Smooth muscle cell (in vitro differentiated cells): ENCODE results near the gene GUCD1. TPM values are rescaled to one million over a fixed set of nuclear protein-coding genes. Genes with fewer than 3 reads are reported as not detected.

ENCODE experiments used
- DNase-seq: peaks from one replicate; lab custom pipeline; 2025; ENCODE audit not compliant: unreplicated experiment; lab: John Stamatoyannopoulos, UW
- H2AFZ ChIP-seq: fragments of 200-600 bp; sonication (generic); 2 replicates; pipeline ENCODE4 v1.6.0; 2016; ENCODE audit warnings: antibody characterized with exemption, low read depth, mild to moderate bottlenecking
- H3F3A ChIP-seq: fragments of 200-600 bp; sonication (generic); 2 replicates; pipeline ENCODE4 v1.6.0; 2017; ENCODE audit warnings: antibody characterized with exemption, low read depth
- H3K27ac ChIP-seq: fragments of 200-600 bp; sonication (generic); 2 replicates; pipeline ENCODE4 v1.5.1; 2016; ENCODE audit warnings: low read depth, mild to moderate bottlenecking
- H3K27me3 ChIP-seq: fragments of 200-600 bp; sonication (generic); 2 replicates; pipeline ENCODE4 v1.6.1; 2016; ENCODE audit warnings: low read depth, mild to moderate bottlenecking
- H3K36me3 ChIP-seq: fragments of 200-600 bp; sonication (generic); 2 replicates; pipeline ENCODE4 v1.5.1; 2016; ENCODE audit warnings: low read depth
- H3K4me1 ChIP-seq: fragments of 200-600 bp; sonication (generic); 2 replicates; pipeline ENCODE4 v1.5.1; 2016; ENCODE audit warnings: low read depth
- H3K4me2 ChIP-seq: fragments of 200-600 bp; sonication (generic); 2 replicates; pipeline ENCODE4 v1.6.0; 2016; ENCODE audit warnings: mild to moderate bottlenecking
- H3K4me3 ChIP-seq: fragments of 200-600 bp; sonication (generic); 2 replicates; pipeline ENCODE4 v1.5.1; 2016; ENCODE audit warnings: mild to moderate bottlenecking
- H3K79me2 ChIP-seq: fragments of 200-600 bp; sonication (generic); 2 replicates; pipeline ENCODE4 v1.6.0; 2016; ENCODE audit warnings: low read depth, mild to moderate bottlenecking
- H3K9ac ChIP-seq: fragments of 200-600 bp; sonication (generic); 2 replicates; pipeline ENCODE4 v1.6.0; 2016; ENCODE audit warnings: low read depth
- H3K9me3 ChIP-seq: fragments of 200-600 bp; sonication (generic); replicated peaks from 2 replicates; pipeline ENCODE4 v1.5.1; 2016; ENCODE audit warnings: low read depth
- H4K20me1 ChIP-seq: fragments of 200-600 bp; sonication (generic); 2 replicates; pipeline ENCODE4 v1.6.0; 2016; ENCODE audit warnings: low read depth
- CTCF ChIP-seq: fragments of 200-600 bp; sonication (generic); IDR thresholded peaks from 2 replicates; pipeline ENCODE4 v1.5.1; 2017; ENCODE audit warnings: borderline replicate concordance, mild to moderate bottlenecking, antibody characterized with exemption; ENCODE audit not compliant: insufficient read depth, poor library complexity, severe bottlenecking
- WGBS: methylation state at CpG from one replicate; pipeline ENCODE4 v1.1.7; 2016; ENCODE audit warnings: low lambda C conversion rate; 5-methylcytosine and 5-hydroxymethylcytosine counted together
- polyA plus RNA-seq: library from polyadenylated mRNA; unstranded; fragments of >200 nt; fragmentation: Nextera tagmentation; extraction: Ambion mirVana; gene quantifications from 2 replicates; pipeline ENCODE4 v1.2.1, GENCODE V29; 2016
- total RNA-seq: library from RNA; depleted of rRNA; stranded (reverse); fragments of >200 nt; gene quantifications from 2 replicates; pipeline ENCODE4 v1.2.3, GENCODE V29; 2014

The GUCD1 gene
- total and polyA plus RNA-seq, 2 experiments from 2014 or later, result 54.3 to 56.0 TPM

GRCh38 chr22:24501301-24502005 is 53.5 kb downstream of the GUCD1 start:
- no peak for TF ChIP-seq CTCF
- H3K27me3 ChIP-seq, result peaks cover 11% of the 10 kb centered on the region
- no peak overlapping the region for H3K27ac ChIP-seq
- H3K79me2 ChIP-seq, result no peaks in the 10 kb centered on the region
- no peaks in the 10 kb centered on the region for H4K20me1 ChIP-seq
- H3K36me3 ChIP-seq, result no peaks in the 10 kb centered on the region
- H3K4me2 ChIP-seq, result no peak overlapping the region
- WGBS, result 67% methylated on average over 8 of the region's 8 CpGs
- H3K4me1 ChIP-seq, result no peaks in the 10 kb centered on the region
- no peak overlapping the region for H3K4me3 ChIP-seq
- no peaks in the 10 kb centered on the region for H3F3A ChIP-seq
- H3K9ac ChIP-seq, result no peak overlapping the region
- no peak for DNase-seq
- H2AFZ ChIP-seq, result no peak overlapping the region
- no peaks in the 10 kb centered on the region for H3K9me3 ChIP-seq

- no peak overlapping the region for H3K4me3 ChIP-seq
- H3K27ac ChIP-seq, result no peak overlapping the region
- peaks cover 17% of the 10 kb centered on the region for H3K27me3 ChIP-seq
- 79% methylated on average over 16 of the region's 16 CpGs for WGBS
- no peak overlapping the region for H2AFZ ChIP-seq
- DNase-seq, result no peak
- no peaks in the 10 kb centered on the region for H4K20me1 ChIP-seq
- no peak overlapping the region for H3K4me2 ChIP-seq
- no peaks in the 10 kb centered on the region for H3K4me1 ChIP-seq
- H3F3A ChIP-seq, result no peaks in the 10 kb centered on the region
- no peaks in the 10 kb centered on the region for H3K79me2 ChIP-seq
- H3K36me3 ChIP-seq, result no peaks in the 10 kb centered on the region
- no peak overlapping the region for H3K9ac ChIP-seq
- TF ChIP-seq CTCF, result no peak
- no peaks in the 10 kb centered on the region for H3K9me3 ChIP-seq
Measured at GRCh38 chr22:24500277-24500820, 54.6 kb downstream of the GUCD1 start.

GRCh38 chr22:24499706-24500276 is 55.1 kb downstream of the GUCD1 start:
- Histone ChIP-seq H3K4me2 (no peak overlapping the region), H3F3A (no peaks in the 10 kb centered on the region), H3K79me2 (no peaks in the 10 kb centered on the region), H2AFZ (no peak overlapping the region), H3K4me1 (no peaks in the 10 kb centered on the region), H3K36me3 (no peaks in the 10 kb centered on the region), H4K20me1 (no peaks in the 10 kb centered on the region), H3K27me3 (peaks cover 22% of the 10 kb centered on the region), H3K9me3 (no peaks in the 10 kb centered on the region), H3K4me3 (no peak overlapping the region), H3K27ac (no peak overlapping the region), H3K9ac (no peak overlapping the region)
- WGBS, result 96% methylated on average over 10 of the region's 10 CpGs
- DNase-seq, result no peak
- no peak for TF ChIP-seq CTCF

- no peak overlapping the region for H3K27ac ChIP-seq
Measured at GRCh38 chr22:24498824-24499223, 56.1 kb downstream of the GUCD1 start.

More at GRCh38 chr22:24498824-24499223, 56.1 kb downstream of the GUCD1 start:
- H3K4me1 ChIP-seq, result peaks cover 10% of the 10 kb centered on the region
- no peaks in the 10 kb centered on the region for H3K79me2 ChIP-seq
- H2AFZ ChIP-seq, result no peak overlapping the region
- H3K4me3 ChIP-seq, result no peak overlapping the region
- H3K9me3 ChIP-seq, result no peaks in the 10 kb centered on the region
- WGBS, result 79% methylated on average over 10 of the region's 11 CpGs
- H3K9ac ChIP-seq, result no peak overlapping the region
- H3K4me2 ChIP-seq, result no peak overlapping the region
- H3K36me3 ChIP-seq, result no peaks in the 10 kb centered on the region
- H3K27me3 ChIP-seq, result peaks cover 28% of the 10 kb centered on the region
- TF ChIP-seq CTCF, result no peak
- H3F3A ChIP-seq, result no peaks in the 10 kb centered on the region
- H4K20me1 ChIP-seq, result no peaks in the 10 kb centered on the region
- no peak for DNase-seq
